Psoas muscle (tissue), 8 donors: ENCODE measurements around the gene F11R. TPM values are rescaled to one million over a fixed set of nuclear protein-coding genes. Genes with fewer than 3 reads are reported as not detected.

Experiments
- ATAC-seq, 4 donors: fragments of 200-7000 bp; cut with Tn5 transposase; one replicate each; pipeline ENCODE4 v1.9.1; 2020; ENCODE audit warnings: moderate library complexity in 3 of 4, mild to moderate bottlenecking in 2 of 4
- DNase-seq, 2 donors: peaks; one replicate each; pipeline ENCODE4 v3.0.0-alpha.2; 2020
- H3K27ac ChIP-seq: fragments of 200-600 bp; one replicate; pipeline ENCODE4 v1.8.0; 2022
- H3K27me3 ChIP-seq, 3 donors: fragments of 200-600 bp in 1 of 3; one replicate each; pipeline versions ENCODE4 v1.6.1 to v1.8.0; 2013 to 2022; ENCODE audit warnings: low read length in 2 of 3, mild to moderate bottlenecking in 2 of 3, moderate library complexity in 1 of 3; ENCODE audit not compliant: insufficient read depth in 3 of 3
- H3K36me3 ChIP-seq, 2 donors: fragments of 200-600 bp in 1 of 2; one replicate each; pipeline versions ENCODE4 v1.6.1 to v1.8.0; 2013 to 2022; ENCODE audit warnings: low read depth in 1 of 2, mild to moderate bottlenecking in 1 of 2, moderate library complexity in 1 of 2; ENCODE audit not compliant: insufficient read depth in 1 of 2
- H3K4me1 ChIP-seq: fragments of 200-600 bp; one replicate; pipeline ENCODE4 v1.8.0; 2022
- H3K4me3 ChIP-seq: fragments of 200-600 bp; one replicate; pipeline ENCODE4 v1.8.0; 2022; ENCODE audit warnings: mild to moderate bottlenecking
- H3K9me3 ChIP-seq: fragments of 200-600 bp; one replicate; pipeline ENCODE4 v1.8.0; 2022
- CTCF ChIP-seq: fragments of 200-600 bp; IDR thresholded peaks from one replicate; pipeline ENCODE4 v1.8.0; 2022; ENCODE audit warnings: antibody characterized with exemption
- whole genome bisulfite sequencing, 3 donors: extraction: QIAGEN DNeasy Blood & Tissue Kit; methylation state at CpG; one replicate each; pipeline versions ENCODE4 v1.1.6 to v1.1.7; 2013; 5-methylcytosine and 5-hydroxymethylcytosine counted together
- intact Hi-C, 2 donors: fragments of 100-400 bp; cut with DNase I; formaldehyde crosslinking; loops; one replicate each; pipeline versions ENCODE4 v1.11.0 to v1.14.2; 2022
- polyA plus RNA-seq, 3 donors: library from polyadenylated mRNA; stranded (reverse); fragments of 200-250 nt; gene quantifications; one replicate each; pipeline ENCODE4 v1.2.3, GENCODE V29; 2013
- total RNA-seq, 4 donors: library from RNA; stranded (reverse); fragmentation: NEBNext Ultra II Directional in 2 of 4; extraction: Animal tissue kit (Norgen Biotek cat#: 25700) in 2 of 4; gene quantifications; one replicate each; pipeline versions ENCODE4 v1.2.1 to v1.2.4, GENCODE V29; 2021 to 2023
- donor health status: healthy with polysubstance abuse.
- donor health status: DM: no; HTN: no; CAD: no; lungs with moderate emphysema.
- donor health status: Bipolar disorder and iron deficiency.
- donor health status: healthy.
- donor health status: DM: yes; HTN: yes; CAD: no.
- donor health status: DM: no; HTN: no; CAD: no.
- donor health status: DM: no; HTN: no; CAD: no.
- donor health status: DM: yes; HTN: yes; CAD: no.

The F11R gene
- total and polyA plus RNA-seq, 7 donors, result 2.9 to 13.8 (median 5.2) TPM

GRCh38 chr1:160973491-160973890 is 47.5 kb downstream of the F11R start:
- Histone ChIP-seq H3K4me1 (no peaks in the 10 kb centered on the region), H3K9me3 (no peaks in the 10 kb centered on the region), H3K36me3 (no peaks in the 10 kb centered on the region), H3K27me3 (peaks cover 0 to 4% (median 0%) of the 10 kb centered on the region in 3 donors), H3K27ac (no peak overlapping the region), H3K4me3 (no peak overlapping the region)
- no peak for TF ChIP-seq CTCF
- intact Hi-C loops, result no loop called here
- ATAC-seq, result no peak
- DNase-seq, result no peak
- WGBS, 3 donors, result 75 to 78% (median 77%) methylated on average over 4 of the region's 4 CpGs

GRCh38 chr1:160972939-160973338 is 48.0 kb downstream of the F11R start:
- Histone ChIP-seq H3K36me3 (no peaks in the 10 kb centered on the region), H3K9me3 (no peaks in the 10 kb centered on the region), H3K4me3 (no peak overlapping the region), H3K4me1 (no peaks in the 10 kb centered on the region), H3K27ac (no peak overlapping the region), H3K27me3 (peaks cover 0 to 4% (median 0%) of the 10 kb centered on the region in 3 donors)
- DNase-seq (no peak), ATAC-seq (no peak)
- 49 to 51% (median 50%) methylated on average over 3 of the region's 3 CpGs for WGBS, 3 donors
- intact Hi-C loops, result no loop called here
- no peak for TF ChIP-seq CTCF

DNA sequence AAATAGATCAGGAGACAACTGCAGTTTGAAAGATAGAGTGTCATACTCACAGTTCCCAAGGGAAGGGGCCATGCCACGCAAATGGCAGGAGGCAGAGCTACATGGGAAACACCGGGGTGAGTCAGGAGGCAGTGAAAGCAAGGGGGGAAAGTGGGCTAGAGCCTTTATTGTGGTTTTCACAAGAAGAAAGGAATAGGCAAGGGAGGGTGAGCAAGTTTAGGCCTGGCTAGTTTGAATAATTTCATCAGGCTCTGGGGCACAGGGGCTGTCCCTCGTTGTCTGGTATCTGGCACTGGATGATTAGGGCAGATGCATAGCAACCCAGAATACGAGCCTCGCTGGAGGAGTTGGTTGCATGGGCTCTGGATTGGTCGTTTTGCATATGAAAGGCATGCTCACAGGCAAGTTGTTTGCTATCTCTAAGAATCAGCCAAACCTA is 49.3 kb downstream of the F11R start:
- Histone ChIP-seq H3K27ac (no peak overlapping the region), H3K4me1 (no peaks in the 10 kb centered on the region), H3K4me3 (no peak overlapping the region), H3K9me3 (no peaks in the 10 kb centered on the region), H3K36me3 (no peaks in the 10 kb centered on the region), H3K27me3 (peaks cover 0 to 4% (median 0%) of the 10 kb centered on the region in 3 donors)
- ATAC-seq, result no peak
- WGBS, 3 donors, result 20 to 22% (median 21%) methylated on average over 6 of the region's 6 CpGs
- intact Hi-C loops, result no loop called here
- no peak for DNase-seq
- TF ChIP-seq CTCF, result no peak

DNA sequence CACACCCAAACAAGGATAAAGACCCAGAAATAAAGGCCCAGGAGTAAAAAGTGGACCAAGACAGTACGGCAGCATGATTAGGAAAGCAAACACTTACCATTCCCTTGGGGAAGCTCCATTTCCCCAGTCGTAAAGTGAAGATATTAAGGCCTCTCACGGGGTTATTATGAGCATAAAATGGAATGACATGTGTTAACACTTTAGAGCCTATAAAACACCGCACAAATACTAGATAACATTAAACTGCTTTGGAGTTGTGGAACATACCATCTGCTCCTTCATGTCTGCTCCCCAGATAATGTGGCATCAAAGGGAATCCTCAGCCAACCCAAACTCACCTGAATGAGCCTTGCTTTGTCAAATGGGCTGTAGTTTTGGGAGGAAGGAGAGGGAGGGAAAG is 57.4 kb downstream of the F11R start:
- DNase-seq, result no peak
- no peak overlapping the region for H3K4me3 ChIP-seq
- H3K27ac ChIP-seq, result no peak overlapping the region
- no peaks in the 10 kb centered on the region for H3K9me3 ChIP-seq
- intact Hi-C loops, result no loop called here
- no peaks in the 10 kb centered on the region for H3K36me3 ChIP-seq
- no peaks in the 10 kb centered on the region for H3K4me1 ChIP-seq
- 17 to 23% (median 18%) methylated on average over 4 of the region's 4 CpGs for WGBS, 3 donors
- ATAC-seq, result no peak
- no peaks in the 10 kb centered on the region for H3K27me3 ChIP-seq
- TF ChIP-seq CTCF, result no peak

GRCh38 chr1:160961419-160961818 is 59.5 kb downstream of the F11R start:
- no peak for ATAC-seq

More at GRCh38 chr1:160961419-160961818, 59.5 kb downstream of the F11R start:
- Histone ChIP-seq H3K4me3 (no peak overlapping the region), H3K27me3 (peaks cover 0 to 2% (median 0%) of the 10 kb centered on the region in 3 donors), H3K9me3 (no peaks in the 10 kb centered on the region), H3K36me3 (no peaks in the 10 kb centered on the region), H3K27ac (no peak overlapping the region), H3K4me1 (no peaks in the 10 kb centered on the region)
- no peak for TF ChIP-seq CTCF
- intact Hi-C loops, result no loop called here
- 11 to 23% (median 20%) methylated on average over 1 of the region's 1 CpG for WGBS, 3 donors
- no peak for DNase-seq
